CD4-positive, alpha-beta T cell treated with Interferon alpha-2 for 1 hour (primary cell): ENCODE measurements around the gene GINS1.

Experiments
- DNase-seq, 2 donors: peaks; one replicate each; pipeline ENCODE4 v3.0.0-alpha.2; 2020 to 2022

Gene GINS1

DNA sequence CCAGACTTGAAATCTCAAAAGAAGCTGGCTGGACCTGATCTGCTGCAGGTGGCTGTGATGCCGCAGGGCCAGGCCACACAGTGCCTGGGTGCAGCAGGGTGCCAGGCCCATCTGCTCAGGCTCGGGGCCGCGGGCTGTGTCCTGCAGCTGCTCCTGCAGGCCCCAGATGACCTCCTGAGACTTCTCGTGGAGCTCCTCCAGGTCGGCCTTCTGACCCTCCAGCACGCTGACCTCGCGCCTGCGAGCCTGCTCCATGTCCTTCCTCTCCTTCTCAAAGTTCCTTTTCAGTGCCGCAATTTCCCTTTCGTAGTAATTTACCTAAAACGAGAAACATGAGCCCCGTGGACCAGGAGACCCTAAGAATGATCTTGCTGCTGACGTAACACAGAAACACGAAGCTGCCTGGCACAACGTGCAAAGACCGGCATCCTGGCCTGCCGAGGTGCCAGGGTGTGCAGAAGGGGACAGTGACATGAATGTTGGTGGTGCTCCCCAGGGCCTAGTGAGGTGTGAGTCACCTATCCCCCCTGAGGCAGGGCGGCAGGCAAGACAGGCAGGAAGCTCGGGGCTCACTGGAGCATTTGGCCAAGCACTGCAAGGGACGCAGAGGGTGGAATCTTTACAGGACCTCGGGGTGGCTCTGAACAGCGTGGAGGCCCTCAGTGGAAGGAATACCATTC, 71.6 kb downstream of the GINS1 start:
- no peak for DNase-seq

- no peak for DNase-seq
These were observed 72.2 kb downstream of the GINS1 start for GRCh38 chr20:25479638-25480037.

DNA sequence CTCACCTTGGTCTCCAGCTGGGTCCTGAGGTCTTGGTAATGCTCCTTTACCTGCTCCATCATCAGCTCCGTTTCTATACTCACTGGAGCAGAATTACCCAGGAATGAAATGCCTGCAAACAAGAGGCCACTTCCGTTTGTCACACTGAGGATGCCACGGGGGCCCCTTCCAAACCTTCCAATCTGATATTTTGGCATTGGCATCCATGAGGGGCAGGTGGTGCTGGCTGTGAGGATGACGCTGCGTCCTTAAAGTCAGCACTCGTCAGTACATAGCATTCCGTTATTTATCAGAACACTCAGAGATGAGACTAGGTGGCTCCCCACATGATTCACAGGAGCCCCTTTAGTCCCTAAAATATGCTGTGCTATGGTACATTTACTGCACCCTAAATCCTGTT, 72.7 kb downstream of the GINS1 start:
- no peak for DNase-seq

GRCh38 chr20:25480797-25481196, 73.3 kb downstream of the GINS1 start:
- no peak for DNase-seq

DNA sequence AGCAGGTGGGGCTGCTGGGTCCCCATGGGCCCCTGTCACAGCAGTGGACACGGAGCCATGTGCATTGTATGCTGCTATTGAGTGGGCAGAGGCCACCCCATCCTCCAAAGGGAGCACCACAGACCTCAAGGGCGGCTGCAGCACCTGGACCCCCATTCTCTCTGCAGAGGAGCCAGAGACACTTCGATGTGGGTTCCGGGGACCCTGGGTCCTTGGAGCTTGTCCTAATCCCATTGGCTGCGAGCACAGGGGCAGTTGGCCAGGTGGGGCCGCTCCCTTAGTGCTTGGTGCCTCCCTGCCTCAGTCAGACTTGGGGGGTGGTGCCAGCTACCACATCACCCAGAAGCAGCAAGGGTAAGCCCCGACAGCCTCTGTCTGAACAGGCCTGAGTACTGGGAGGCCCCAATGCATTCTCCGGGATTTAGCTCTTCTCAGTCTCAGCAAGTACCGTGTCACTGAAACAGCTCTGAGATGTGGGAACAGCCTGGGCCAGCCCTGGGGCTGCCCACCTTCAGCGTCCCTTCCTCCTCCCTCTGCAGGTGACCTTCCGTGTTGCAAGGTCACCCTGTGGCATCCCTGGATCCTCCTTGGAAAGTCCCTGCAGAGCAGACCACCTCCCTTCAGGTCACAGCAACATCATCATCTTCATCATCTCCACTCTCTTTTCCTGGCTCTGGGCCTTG, 73.9 kb downstream of the GINS1 start:
- DNase-seq: no peak

DNA sequence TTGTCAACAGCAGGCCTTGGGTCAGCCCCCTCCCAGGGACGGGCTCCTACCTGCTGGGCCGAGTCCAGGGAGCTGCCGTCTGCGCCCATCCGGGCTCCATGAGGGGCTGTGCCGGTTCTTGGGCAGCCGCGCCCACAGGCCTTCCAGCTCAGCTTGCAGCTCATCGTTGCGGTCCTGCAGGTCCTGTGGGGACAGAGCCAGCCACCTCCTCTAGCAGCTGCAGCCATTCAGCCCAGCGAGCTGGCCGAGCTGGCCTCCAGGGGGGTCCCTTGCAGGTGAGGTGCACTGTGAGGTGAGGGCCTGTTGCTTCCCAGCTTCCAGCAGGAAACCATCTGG, 74.4 kb downstream of the GINS1 start:
- DNase-seq: no peak

GRCh38 chr20:25483431-25484132, 76.1 kb downstream of the GINS1 start:
- DNase-seq: no peak

DNA sequence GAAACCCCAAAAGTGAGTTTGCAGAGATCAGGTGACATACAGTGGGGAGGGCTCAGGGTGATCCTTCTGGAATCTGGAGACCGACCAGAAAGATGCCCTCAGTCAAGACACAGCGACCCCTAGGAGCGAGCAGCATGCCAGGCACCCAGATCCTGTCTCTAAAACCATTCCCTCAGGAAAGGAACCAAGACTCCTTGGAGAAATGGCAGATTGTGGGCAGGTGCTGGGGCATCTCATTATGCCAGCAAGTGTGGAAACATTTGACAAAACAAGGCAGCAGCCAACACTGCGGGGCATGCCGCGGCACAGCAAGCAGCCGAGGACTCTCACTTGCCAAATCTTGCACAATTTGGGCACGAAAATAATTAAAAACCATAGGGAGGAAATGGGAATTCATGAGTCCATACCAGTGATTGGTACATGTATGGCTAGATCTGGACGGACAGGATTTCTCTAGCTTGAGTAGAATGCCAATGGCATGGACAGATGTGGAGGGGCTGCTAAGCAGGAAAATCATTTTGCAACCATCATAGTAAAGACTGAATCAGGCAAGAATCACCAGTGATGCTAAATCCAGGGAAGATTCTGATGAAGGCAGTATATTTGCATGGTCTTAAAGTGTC, 76.9 kb downstream of the GINS1 start:
- no peak for DNase-seq

- DNase-seq: no peak
These were observed 77.5 kb downstream of the GINS1 start for GRCh38 chr20:25484911-25485511.

DNA sequence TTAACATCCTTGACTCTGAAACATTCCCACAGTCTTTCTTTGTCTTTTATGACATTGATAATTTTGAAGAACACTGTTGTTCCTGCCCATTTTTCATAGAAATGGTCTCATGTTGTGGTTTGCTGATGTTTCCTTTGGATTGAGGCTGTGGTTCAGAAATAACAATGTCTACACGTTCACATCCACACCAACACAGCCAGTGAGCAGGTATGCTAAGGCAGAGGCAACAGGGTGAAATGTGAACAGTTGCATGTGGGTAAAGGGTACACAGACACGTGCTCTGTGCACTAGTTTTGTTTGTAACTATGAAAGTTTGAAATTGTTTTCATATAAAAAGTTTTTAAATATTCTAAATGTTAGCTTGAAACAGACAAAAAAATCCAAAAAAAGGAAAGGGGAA, 78.4 kb downstream of the GINS1 start:
- no peak for DNase-seq

DNA sequence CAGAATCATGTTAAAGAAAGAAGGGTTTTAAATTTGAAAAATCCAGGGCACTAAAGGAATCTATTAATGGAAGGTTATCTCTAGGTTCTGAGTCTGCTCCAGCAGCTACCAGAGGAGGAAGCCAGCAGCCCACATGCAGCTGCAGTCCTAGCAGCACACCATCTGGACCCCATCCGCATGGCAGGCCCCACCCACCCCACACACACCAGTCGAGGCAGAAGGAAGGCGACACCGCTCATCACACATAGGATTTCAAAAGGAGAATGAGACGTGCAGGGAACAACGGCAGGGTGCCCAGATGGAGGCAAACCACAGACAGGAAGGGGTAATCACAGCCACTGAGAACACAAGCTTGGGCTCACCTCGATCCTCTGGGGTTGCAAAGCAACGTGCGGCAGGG, 78.9 kb downstream of the GINS1 start:
- DNase-seq: no peak

- DNase-seq: no peak
These were observed 79.8 kb downstream of the GINS1 start for GRCh38 chr20:25487306-25487705.

GRCh38 chr20:25487975-25488374, 80.5 kb downstream of the GINS1 start:
- DNase-seq: no peak

- DNase-seq: no peak
These were observed 81.9 kb downstream of the GINS1 start for GRCh38 chr20:25489221-25489871.

GRCh38 chr20:25490656-25491445, 83.4 kb downstream of the GINS1 start:
- no peak for DNase-seq

DNA sequence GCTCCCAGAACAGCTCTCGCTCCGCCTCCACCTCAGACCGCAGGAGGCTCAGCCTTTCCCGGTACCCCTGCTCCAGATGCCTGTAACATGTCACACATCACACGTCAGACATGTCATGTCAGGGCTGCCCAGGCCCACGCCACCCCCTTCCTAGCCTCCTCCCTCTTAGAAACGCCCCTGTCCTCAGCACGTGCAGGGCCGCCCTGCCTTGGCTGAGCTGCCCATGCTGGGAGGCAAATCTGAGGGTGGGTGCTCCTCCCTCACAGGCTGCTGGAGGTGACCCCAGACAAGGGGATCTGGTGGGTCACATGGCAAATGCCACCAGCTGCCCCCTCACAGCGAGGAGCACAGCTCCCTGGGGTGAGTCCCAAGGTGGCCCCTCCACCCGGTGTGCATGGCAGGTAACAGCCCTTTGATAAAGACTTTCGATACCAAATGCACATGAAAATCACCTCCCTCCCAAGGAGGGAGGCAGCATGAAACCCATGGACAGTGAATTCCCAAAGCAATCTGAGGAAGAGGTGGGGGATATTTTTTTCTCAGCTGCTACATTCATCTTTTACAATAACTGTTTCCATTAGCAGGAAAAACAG, 84.1 kb downstream of the GINS1 start:
- DNase-seq: no peak

GRCh38 chr20:25493137-25493536, 85.7 kb downstream of the GINS1 start:
- DNase-seq: no peak

DNA sequence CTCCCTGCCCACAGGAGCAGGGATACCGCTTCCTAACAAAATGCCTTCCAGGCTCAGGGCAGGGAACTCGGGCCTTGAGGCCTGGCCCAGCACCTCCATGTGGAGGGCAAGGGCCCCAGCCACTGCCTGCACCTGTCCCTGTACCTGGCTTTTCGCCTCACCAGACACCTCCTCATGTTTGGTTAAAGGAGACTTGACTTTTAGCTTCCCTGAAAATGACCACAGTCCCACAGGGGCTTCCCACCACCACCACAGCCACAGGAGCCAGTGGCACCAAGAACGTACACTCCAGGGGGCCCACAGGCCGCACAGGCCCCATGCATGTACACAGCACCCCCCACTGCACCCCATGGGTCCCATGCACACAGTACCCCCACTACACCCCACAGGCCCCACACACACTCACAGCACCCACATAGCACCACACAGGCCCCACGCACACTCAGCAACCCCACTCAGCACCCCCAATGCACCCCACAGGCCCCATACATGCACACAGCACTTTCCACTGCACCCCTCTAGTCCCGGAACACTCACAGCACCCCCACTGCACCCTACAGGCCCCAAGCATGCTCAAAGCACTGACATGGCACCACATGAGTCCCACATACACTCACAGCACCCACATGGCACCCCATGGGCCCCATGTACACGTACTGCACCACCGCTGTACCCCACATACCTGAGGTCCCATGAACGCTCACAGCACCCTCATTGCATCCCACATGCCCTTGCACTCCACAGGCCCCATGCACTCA, 86.5 kb downstream of the GINS1 start:
- DNase-seq: no peak

DNA sequence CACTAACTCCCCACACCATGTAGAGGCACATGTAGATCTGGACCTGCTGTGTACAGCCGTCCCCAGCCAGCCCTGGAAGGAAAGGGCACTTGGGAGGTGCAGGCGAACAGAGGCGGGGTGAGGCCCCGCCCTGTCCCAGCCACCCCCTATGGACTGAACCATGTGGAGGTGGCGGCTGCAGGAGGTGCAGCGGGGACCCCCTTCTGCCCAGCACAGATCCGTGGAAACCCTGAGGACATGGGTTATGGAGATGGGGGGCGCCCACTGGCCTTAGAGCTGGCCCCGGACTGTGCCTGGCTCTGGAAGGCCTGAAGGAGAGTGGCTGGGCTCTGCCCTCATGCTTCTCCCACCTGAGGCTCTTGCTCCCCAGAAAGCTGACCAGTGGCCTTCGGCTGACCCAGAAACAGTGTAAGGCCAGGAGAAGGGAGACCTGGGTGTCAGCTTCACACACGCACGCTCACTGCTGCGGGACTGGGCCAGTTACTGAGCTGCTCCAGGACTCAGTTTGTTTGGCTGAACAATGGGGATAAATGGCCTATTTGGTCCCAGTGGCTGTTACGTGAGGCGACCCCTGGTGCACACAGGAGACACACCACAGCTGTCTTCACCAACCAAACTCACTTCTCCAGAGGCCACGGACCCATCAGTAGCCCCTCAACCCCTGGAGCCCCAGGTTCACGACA, 87.2 kb downstream of the GINS1 start:
- DNase-seq: no peak

DNA sequence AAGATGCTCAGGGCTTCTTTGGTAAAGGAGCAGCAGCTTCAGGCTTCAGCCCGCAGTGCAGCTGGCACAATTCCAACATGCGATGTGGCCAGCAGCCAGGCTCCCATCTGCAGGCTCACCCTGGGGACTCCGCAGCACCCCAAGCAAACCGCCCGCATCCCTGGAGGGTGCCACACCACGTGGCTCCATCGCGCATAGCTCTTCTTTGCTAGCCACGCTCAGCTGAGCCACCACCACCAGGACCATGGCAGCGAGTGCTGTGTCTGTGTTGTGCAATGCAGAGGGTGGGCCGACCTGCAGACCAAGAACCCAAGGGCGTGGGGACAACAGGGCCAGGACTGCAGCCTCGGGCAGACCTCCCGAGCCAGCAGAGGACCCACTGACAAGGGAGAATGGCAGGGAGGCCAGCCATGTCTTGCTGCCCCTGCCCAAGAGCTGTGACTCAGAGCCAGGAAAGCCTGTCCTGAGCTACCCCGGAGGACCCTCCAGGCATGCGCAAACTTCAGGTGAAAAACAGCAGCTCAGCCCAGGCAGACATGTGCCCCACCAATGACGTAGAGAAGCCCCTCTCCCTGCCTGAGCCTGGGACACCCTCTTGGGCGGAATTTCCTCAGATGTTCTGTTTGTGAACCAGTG, 87.8 kb downstream of the GINS1 start:
- DNase-seq: no peak
